GM12878 (cell line): ENCODE measurements around the gene TMEM52. TPM values are rescaled to one million over a fixed set of nuclear protein-coding genes. Genes with fewer than 3 reads are reported as not detected.

Source experiments
- ATF2 ChIP-seq: IDR thresholded peaks from 2 replicates; pipeline ENCODE4 v1.6.1; 2012; ENCODE audit warnings: low read length, inconsistent platforms
- GATAD2B ChIP-seq: fragments of 450-650 bp; conservative IDR thresholded peaks from 2 replicates; pipeline ENCODE4 v1.6.1; 2017; ENCODE audit warnings: low read depth, mild to moderate bottlenecking, moderate library complexity
- HDGF ChIP-seq: fragments of 450-650 bp; IDR thresholded peaks from 2 replicates; pipeline ENCODE4 v1.6.1; 2016; ENCODE audit warnings: antibody characterized with exemption
- IRF3 ChIP-seq: fragments of 450-650 bp; IDR thresholded peaks from 2 replicates; pipeline ENCODE4 v1.6.1; 2014; ENCODE audit warnings: mild to moderate bottlenecking
- MTA3 ChIP-seq: IDR thresholded peaks from 2 replicates; pipeline ENCODE4 v1.6.1; 2012; ENCODE audit warnings: low read length, inconsistent platforms, borderline replicate concordance
- PAX5 ChIP-seq: IDR thresholded peaks from 2 replicates; pipeline ENCODE4 v1.6.1; 2011; ENCODE audit warnings: low read depth, low read length, borderline replicate concordance
- PAX8 ChIP-seq: fragments of 450-650 bp; IDR thresholded peaks from 2 replicates; pipeline ENCODE4 v1.6.1; 2017; ENCODE audit warnings: mild to moderate bottlenecking, moderate library complexity
- POU2F2 ChIP-seq: IDR thresholded peaks from 3 replicates; pipeline ENCODE4 v1.6.1; 2011; ENCODE audit warnings: low read depth, mild to moderate bottlenecking, low read length, borderline replicate concordance
- SMAD1 ChIP-seq: fragments of 450-650 bp; IDR thresholded peaks from 2 replicates; pipeline ENCODE4 v1.6.1; 2018; ENCODE audit warnings: mild to moderate bottlenecking, low read depth; ENCODE audit not compliant: partially characterized antibody
- TCF12 ChIP-seq: IDR thresholded peaks from 2 replicates; pipeline ENCODE4 v1.6.1; 2011; ENCODE audit warnings: low read depth, mild to moderate bottlenecking, low read length
- ZBED1 ChIP-seq: IDR thresholded peaks from 2 replicates; pipeline ENCODE4 v1.6.1; 2016; ENCODE audit warnings: borderline replicate concordance
- ZBTB33 ChIP-seq: fragments of 450-650 bp; IDR thresholded peaks from 2 replicates; pipeline ENCODE4 v1.6.1; 2017; ENCODE audit warnings: mild to moderate bottlenecking
- ZBTB4 ChIP-seq: fragments of 450-650 bp; formaldehyde crosslinking; IDR thresholded peaks from 2 replicates; pipeline ENCODE4 v1.4.0; 2022; ENCODE audit warnings: mild to moderate bottlenecking, moderate library complexity
- ZNF274 ChIP-seq: IDR thresholded peaks from one replicate; pipeline ENCODE4 v1.8.0; 2011; ENCODE audit not compliant: insufficient read length, insufficient read depth
- polyA plus RNA-seq, 11 experiments: library from polyadenylated mRNA; depleted of rRNA in 4 of 11; unstranded in 6 of 11; stranded (reverse) in 5 of 11; fragments of >200 nt; fragmentation: Nextera tagmentation in 4 of 11; fragmentation: Illumina TruSeq in 1 of 11; extraction: Ambion mirVana in 4 of 11; extraction: Trizol in 1 of 11; gene quantifications; 1 replicate in 1 of 11; 2 replicates in 10 of 11; pipeline versions ENCODE4 v1.2.1 to v1.2.3, GENCODE V29; 2011 to 2016; ENCODE audit warnings: inconsistent platforms in 2 of 11, missing spikeins in 2 of 11, low read depth in 1 of 11
- total RNA-seq, 4 experiments: library from RNA; depleted of rRNA in 3 of 4; stranded (reverse); fragments of >200 nt in 3 of 4; fragmentation: Illumina TruSeq in 1 of 4; extraction: Trizol in 1 of 4; gene quantifications; 2 replicates each; pipeline versions ENCODE4 v1.2.1 to v1.2.3, GENCODE V29; 2013 to 2021
- TF ChIP-seq, protein P1 (sequence below): fragments of 450-650 bp; IDR thresholded peaks from 2 replicates; pipeline ENCODE4 v1.6.1; 2017; ENCODE audit warnings: mild to moderate bottlenecking, moderate library complexity

TMEM52 gene
- total and polyA plus RNA-seq, 10 of the 15 experiments (the other 5 are each of a cell fraction or from before 2014, with no cell fraction given): 0.17 to 0.33 (median 0.24) TPM; not detected in 7

DNA sequence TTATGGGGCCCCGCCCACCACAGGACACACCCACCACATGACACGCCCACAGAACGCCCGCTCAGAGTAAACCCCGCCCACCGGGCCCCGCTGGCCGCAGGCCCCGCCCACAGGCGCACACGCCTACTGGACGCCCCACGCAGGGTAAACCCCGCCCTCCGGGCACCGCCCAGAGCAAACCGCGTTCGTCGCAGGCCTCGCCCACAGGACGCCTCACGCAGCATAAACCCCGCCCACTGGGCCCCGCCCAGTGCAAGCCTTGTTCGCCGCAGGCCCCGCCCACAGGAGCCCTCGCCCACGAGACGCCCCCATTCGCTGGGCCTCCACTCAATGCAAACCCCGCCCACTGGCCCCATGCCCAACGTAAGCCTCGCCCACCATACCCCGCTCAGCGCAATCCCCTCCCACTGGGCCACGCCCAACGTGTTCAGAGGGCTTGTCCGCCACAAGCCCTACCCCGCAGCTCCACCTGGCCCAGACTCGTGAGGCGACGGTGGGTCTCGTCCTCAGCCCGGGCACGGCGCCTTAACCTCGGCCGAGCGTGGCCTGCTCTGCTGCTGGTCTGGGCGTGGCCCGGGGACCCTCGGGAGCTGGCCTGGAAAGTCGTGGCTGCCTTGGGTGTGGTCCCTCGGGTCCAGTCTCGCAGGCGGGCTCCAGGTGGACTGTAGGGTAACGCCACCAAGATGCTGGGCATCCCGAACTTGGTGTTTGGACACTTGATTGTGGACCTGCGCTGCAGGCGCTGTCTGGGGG is 401 bp upstream of the TMEM52 start (continued):
- TF ChIP-seq ZBTB4 (CRISPR knock-in tag) (no peak), HDGF (peak; percentile 99), POU2F2 (no peak), ATF2 (no peak), MTA3 (no peak), PAX5 (no peak), TCF12 (no peak), ZNF274 (no peak), PAX8 (no peak), GATAD2B (0 out of 2 replicates have a peak, but pooled peaks have one; percentile 5), SMAD1 (no peak), IRF3 (no peak), ZBED1 (no peak), ZBTB33 (no peak)
- TF ChIP-seq, protein P1, sequence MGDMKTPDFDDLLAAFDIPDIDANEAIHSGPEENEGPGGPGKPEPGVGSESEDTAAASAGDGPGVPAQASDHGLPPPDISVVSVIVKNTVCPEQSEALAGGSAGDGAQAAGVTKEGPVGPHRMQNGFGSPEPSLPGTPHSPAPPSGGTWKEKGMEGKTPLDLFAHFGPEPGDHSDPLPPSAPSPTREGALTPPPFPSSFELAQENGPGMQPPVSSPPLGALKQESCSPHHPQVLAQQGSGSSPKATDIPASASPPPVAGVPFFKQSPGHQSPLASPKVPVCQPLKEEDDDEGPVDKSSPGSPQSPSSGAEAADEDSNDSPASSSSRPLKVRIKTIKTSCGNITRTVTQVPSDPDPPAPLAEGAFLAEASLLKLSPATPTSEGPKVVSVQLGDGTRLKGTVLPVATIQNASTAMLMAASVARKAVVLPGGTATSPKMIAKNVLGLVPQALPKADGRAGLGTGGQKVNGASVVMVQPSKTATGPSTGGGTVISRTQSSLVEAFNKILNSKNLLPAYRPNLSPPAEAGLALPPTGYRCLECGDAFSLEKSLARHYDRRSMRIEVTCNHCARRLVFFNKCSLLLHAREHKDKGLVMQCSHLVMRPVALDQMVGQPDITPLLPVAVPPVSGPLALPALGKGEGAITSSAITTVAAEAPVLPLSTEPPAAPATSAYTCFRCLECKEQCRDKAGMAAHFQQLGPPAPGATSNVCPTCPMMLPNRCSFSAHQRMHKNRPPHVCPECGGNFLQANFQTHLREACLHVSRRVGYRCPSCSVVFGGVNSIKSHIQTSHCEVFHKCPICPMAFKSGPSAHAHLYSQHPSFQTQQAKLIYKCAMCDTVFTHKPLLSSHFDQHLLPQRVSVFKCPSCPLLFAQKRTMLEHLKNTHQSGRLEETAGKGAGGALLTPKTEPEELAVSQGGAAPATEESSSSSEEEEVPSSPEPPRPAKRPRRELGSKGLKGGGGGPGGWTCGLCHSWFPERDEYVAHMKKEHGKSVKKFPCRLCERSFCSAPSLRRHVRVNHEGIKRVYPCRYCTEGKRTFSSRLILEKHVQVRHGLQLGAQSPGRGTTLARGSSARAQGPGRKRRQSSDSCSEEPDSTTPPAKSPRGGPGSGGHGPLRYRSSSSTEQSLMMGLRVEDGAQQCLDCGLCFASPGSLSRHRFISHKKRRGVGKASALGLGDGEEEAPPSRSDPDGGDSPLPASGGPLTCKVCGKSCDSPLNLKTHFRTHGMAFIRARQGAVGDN: 0 out of 2 replicates have a peak, but pooled peaks have one; percentile 22
